MG63 (cell line): ENCODE results near the gene P4HA2. TPM values are rescaled to one million over a fixed set of nuclear protein-coding genes. Genes with fewer than 3 reads are reported as not detected.

Experiments used
- DNase-seq: peaks from one replicate; pipeline ENCODE4 v3.0.0-alpha.2; 2020
- H3K27me3 ChIP-seq: fragments of 250-450 bp; sonication (Bioruptor Pico); 2 replicates; pipeline ENCODE4 v1.5.1; 2020; ENCODE audit warnings: mild to moderate bottlenecking, moderate library complexity
- H3K36me3 ChIP-seq: fragments of 250-450 bp; sonication (Bioruptor Pico); 2 replicates; pipeline ENCODE4 v1.5.1; 2020; ENCODE audit warnings: mild to moderate bottlenecking, moderate library complexity
- H3K4me3 ChIP-seq: fragments of 250-450 bp; sonication (Bioruptor Pico); 2 replicates; pipeline ENCODE4 v1.5.1; 2020; ENCODE audit warnings: mild to moderate bottlenecking, moderate library complexity
- H3K9me3 ChIP-seq: fragments of 250-450 bp; sonication (Bioruptor Pico); 2 replicates; pipeline ENCODE4 v1.5.1; 2020; ENCODE audit warnings: mild to moderate bottlenecking, moderate library complexity
- total RNA-seq: library from RNA; depleted of rRNA; stranded (reverse); fragments of >200 nt; shearing (Covaris generic); gene quantifications from 2 replicates; pipeline ENCODE4 v1.2.3, GENCODE V29; 2014; ENCODE audit warnings: low replicate concordance; rRNA removed

The P4HA2 gene
- total RNA-seq = 71.0 and 96.8 TPM in 2 replicates

DNA sequence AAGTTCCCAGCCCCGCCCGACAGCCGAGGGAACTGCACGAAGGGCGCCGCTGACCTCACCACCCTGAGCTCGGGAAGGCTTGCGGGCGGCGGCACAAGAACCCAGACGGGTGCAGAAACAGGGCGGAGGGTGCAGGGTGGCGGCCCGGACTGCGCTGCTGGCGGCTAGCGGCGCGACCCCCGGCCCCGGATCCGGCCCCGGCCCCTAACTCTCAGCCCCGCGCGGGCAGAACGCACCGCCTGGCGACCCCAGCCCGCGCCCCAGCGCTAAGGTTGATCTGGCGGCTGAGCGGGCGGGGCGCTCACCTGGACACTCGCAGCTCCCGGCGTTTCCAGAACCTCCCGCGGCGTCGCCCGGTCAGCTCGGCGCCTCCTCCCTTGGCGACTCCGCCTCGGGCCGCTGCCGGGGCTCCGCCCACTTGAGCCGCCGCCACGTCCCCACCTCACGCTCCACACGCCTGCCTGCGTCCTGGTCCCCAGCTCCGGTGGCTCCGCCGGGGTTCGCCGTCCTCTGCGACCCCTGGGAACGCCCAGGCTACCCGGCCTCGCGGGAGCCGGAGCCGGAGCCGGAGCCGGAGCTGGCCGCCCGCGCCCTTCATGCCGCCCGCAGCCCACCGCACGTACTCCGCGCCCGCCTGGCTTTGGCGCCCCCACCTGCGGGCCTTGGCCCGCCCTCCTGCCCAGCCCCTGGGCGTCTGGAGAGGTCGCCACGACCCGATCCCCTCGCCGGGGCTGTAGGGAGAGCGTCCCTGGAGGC lies at the start of gene P4HA2:
P4HA2 (minus strand) TSS at position 369 of the 756 bp plus-strand sequence. CDS start 9,227 bp downstream, outside the sequence.
- Histone ChIP-seq H3K4me3 (peak within 1 kb of the TSS; percentile 55), H3K27me3 (no peaks in the 10 kb centered on the region), H3K9me3 (no peaks in the 10 kb centered on the region), H3K36me3 (no peaks in the 10 kb centered on the region)
- peak; percentile 90 for DNase-seq

DNA sequence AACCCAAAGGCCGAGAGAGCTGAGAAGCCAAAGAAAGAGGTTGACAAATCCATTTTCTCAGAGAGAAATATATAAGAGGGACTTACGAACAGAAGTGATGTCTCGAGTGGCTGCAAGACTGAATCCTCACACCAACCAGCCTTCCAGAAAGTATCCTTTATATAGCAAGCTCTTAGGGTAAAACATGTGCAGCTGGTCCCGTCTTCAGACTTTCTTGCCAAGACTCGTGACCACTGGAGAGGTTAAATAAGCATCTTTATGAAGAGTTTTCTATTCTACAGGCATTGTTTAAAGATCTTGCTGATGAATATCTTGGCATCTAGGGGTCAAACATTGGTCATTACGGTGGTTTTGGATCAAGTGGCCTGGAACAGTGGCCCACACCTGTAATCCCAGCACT lies 49.6 kb upstream of the P4HA2 start:
- peaks cover 16% of the 10 kb centered on the region for H3K36me3 ChIP-seq
- DNase-seq = no peak
- no peaks in the 10 kb centered on the region for H3K9me3 ChIP-seq
- H3K27me3 ChIP-seq = no peaks in the 10 kb centered on the region
- H3K4me3 ChIP-seq = no peak overlapping the region

DNA sequence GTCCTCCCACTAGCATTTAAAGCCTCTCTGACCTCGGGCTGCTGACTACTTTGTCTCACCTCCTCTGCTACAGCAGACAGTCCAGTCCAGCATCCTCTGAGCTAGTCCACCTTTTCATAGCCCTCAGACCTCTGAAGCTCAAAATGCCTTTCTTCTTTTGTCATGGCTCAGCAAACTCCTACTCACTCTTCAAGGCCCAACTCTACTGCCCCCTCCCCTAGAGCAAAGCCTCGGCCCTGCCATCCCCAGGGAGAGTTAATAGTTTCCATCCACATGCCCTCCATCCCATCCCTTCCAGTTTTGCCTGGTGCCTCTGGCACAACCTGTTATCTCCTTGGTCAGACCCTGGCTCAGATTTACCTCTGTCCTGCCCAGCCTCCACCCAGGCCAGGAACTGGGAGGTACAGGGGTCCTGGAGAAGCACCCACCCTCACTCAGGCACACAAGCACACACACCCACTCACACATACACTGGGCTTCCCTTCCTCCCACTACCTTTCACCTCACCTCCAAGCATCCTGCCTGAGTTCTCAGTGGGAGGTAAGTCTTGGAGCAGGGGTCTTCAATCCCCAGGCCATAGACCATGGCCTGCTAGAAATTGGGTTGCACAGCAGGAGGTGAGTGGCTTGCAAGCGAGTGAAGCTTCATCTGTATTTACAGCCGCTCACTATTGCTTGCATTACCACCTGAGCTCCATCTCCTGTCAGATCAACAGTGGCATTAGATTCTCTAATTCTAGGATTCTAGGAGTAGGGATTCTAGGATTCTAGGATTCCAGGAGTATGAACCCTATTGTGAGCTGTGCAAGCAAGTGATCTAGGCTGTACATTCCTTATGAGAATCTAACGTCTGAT lies 47.9 kb upstream of the P4HA2 start:
- no peaks in the 10 kb centered on the region for H3K27me3 ChIP-seq
- no peak for DNase-seq
- no peaks in the 10 kb centered on the region for H3K9me3 ChIP-seq
- no peak overlapping the region for H3K4me3 ChIP-seq
- peaks cover 26% of the 10 kb centered on the region for H3K36me3 ChIP-seq

DNA sequence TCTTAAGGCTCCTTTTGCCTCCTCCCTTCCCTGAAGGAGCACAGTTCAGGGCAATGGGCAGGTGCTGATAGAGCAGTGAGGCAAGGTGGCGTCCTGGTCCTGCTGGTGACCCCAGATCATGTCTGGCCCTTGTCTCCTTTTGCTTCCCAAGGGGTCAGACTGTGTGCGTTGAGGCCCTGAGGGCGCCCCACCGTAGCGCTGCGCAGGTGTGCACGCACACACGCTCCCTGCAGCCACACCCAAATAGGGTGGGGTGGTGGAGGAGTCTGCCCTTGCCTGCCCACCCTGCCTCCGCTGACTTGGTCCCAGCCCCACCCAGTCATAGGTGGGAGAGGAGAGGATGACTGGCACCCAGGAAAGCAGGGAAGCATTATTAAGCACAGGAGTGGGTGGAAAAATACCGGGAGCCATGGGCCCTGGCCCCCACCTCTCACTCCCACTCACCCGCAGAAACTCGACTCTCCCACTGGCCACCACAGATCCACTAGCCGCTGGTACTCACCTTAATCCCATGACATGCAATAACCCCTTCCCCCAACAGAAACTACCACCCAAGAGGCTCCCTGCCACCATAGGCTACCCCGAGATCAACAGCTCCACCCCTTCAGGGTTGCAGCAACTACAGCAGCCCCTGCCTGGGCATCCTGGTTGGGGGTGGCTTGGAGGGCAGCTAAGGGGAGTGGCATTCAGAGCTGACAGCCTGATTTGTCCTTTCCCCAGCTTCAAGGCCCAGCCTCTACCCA lies 46.6 kb upstream of the P4HA2 start:
- H3K36me3 ChIP-seq = peaks cover 33% of the 10 kb centered on the region
- H3K27me3 ChIP-seq = no peaks in the 10 kb centered on the region
- H3K4me3 ChIP-seq = no peak overlapping the region
- no peaks in the 10 kb centered on the region for H3K9me3 ChIP-seq
- DNase-seq = no peak

DNA sequence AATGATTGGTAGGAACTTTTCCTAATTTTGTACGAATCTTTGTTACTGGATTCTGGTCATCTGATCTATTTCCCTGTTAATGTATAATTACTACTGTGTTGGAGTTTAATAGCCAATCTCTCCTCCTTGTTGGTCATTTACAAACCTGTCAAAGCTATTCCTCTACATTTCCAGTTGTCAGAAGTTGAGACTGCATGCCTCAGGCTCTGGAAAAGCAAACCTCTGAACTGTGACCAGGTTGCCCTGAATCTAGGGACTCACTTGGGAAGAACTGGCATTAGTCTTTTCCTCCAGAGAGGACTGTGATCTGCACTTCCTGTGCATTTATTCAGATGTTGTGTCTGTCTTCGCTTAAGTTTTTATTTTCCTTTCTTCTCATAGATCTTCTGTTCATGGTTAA lies 46.0 kb upstream of the P4HA2 start:
- Histone ChIP-seq H3K4me3 (no peak overlapping the region), H3K9me3 (no peaks in the 10 kb centered on the region), H3K36me3 (peaks cover 37% of the 10 kb centered on the region), H3K27me3 (no peaks in the 10 kb centered on the region)
- no peak for DNase-seq

DNA sequence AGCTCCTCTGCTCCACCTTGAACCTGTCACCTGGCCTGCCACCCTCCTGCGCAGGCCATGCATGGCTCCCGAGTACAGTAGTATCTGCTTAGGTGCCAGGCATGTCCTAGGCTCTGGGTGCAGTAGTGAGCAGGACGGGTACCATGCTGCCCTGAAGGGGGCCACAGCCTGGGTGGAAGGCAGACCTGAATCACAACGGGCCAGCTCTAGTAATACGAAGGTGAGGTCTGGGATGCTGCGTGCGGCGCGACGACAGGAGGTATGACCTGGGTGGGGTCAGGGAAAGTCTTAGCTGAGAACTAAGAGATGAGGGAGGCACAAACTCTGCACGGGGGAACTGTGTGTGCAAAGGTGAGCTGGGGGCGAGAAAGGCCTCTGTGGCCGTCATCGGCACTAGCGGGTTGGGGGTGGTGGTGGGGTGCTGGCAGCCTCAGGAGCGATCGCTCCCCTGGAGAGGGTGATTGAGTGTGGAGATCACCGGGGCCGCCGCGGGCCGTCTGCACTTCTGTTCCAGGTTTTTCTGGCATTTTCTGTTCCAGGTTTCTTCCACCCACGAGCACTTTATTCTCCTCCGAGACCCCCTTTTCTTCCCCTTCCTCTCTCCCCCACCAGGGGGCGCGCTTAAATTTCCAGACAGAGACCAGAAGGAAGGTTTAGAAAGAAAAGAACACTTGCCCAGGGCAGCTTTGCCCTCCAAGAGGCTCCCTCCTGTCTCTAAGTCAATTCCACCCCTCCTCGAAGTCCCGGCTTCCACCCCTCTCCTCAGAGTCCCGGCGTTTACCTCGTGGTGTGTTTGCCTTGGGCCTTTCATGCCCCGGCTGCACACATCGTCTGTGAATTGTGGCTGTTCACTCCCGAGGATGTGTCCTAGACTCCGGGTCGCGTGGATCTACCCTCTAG lies 44.9 kb upstream of the P4HA2 start:
- H3K27me3 ChIP-seq = no peaks in the 10 kb centered on the region
- no peaks in the 10 kb centered on the region for H3K9me3 ChIP-seq

DNA sequence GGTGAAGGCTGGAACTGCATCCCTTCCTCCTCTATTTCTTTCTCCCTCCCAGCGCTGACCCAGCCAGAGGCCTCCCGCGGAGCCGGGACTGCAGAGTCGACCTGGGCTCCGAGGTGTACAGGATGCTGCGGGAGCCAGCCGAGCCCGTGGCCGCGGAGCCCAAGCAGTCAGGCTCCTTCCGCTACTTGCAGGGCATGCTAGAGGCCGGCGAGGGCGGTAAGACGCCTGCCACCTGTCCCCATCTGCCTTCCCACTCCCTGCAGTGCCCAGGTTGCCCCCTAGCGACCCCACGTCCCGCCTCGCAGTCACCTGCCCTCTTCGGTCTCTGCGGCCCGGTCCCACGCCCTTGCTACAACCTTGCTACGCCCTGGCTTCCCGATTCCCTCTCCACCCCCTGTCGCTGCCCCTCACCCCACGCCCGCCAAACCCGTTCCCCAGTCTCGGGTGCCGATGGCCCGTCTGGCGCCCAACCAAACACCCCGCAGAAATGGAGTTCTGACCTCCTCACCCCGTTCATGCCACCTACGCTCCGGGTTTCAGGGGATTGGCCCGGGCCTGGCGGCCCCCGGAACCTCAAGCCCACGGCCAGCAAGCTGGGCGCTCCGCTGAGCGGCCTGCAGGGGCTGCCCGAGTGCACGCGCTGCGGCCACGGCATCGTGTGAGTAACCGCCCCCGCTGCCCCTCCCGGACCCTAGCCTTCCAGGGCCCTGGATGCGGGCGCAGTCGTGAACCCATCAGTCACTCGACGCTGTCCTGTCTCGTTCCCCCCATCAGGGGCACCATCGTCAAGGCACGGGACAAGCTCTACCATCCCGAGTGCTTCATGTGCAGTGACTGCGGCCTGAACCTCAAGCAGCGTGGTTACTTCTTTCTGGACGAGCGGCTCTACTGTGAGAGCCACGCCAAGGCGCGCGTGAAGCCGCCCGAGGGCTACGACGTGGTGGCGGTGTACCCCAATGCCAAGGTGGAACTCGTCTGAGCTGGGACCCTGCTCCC lies 43.9 kb upstream of the P4HA2 start:
- Histone ChIP-seq H3K9me3 (no peaks in the 10 kb centered on the region), H3K4me3 (no peak overlapping the region), H3K27me3 (no peaks in the 10 kb centered on the region), H3K36me3 (peaks cover 58% of the 10 kb centered on the region)
- no peak for DNase-seq

More for the DNA sequence above, 44.9 kb upstream of the P4HA2 start:
- H3K36me3 ChIP-seq = peaks cover 48% of the 10 kb centered on the region
- H3K4me3 ChIP-seq = no peak overlapping the region
- DNase-seq = no peak

DNA sequence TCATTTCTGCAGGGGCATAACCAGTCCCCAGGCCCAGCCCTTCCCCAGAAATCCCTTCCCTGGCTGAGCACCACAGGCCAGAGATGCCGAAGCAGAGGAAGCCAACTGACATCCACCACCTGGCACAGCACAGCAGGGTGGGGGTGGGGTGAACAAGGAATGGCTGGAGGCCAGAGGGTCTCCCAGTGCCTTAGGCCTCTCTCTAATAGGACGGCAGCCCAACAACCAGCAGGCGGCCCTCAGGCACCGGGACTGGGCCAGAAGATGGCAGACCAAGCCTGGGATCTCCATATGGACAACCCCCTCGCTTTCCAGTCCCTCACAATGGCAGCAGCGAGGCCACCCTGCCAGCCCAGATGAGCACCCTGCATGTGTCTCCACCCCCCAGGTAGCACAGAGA lies 43.1 kb upstream of the P4HA2 start:
- H3K27me3 ChIP-seq = no peaks in the 10 kb centered on the region
- no peak overlapping the region for H3K4me3 ChIP-seq
- no peaks in the 10 kb centered on the region for H3K9me3 ChIP-seq
- no peak for DNase-seq
- H3K36me3 ChIP-seq = peaks cover 65% of the 10 kb centered on the region

DNA sequence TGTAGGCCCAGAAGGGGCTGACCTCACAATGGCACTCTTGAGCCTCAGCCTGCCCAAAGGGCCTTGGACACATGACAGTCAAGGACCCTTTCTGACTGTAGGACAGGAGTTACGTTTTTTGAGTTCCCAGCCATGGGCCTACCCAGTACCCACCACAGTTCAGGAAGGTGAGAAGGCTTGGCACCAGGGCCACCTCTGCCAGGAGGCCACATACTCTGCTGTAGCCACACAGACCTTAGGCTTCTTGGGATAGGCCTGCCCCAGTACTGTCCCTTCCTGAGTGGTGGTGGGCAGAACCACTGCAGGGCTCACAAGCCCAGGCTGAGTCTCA lies 42.6 kb upstream of the P4HA2 start:
- Histone ChIP-seq H3K36me3 (peaks cover 68% of the 10 kb centered on the region), H3K9me3 (no peaks in the 10 kb centered on the region), H3K4me3 (no peak overlapping the region), H3K27me3 (no peaks in the 10 kb centered on the region)
- no peak for DNase-seq

DNA sequence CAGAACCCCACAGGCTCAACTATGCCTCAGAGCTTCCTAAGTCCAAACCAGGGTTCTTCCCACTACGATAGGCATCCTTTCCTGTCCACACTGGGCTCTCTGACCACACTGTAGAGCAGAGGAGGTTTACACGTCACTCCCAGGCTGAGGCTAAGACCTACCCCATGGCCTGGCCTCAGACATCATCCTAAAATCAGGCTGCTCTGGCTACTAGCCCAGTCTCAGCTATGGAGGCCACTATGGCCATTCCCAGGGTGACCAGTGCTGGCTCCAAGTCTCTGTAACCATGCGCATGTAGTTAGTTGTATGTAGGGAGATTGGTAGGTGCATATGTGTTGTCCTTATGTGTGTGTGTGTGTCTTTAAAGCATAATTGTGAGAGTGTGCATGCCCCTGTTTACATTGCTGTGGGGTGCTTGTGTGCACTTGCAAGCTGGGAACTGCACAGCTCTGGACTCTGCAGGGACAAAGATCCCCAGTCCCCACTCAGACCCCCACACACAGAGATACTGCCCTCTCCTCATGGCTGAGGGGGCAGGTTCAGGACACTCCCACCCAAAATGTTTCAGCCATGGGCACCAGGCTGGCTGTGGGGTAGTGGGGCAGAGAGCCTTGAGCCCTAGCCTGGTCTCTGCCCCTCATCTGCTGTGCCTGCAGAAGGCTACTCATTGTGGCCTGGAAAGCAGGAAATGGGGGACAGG lies 42.1 kb upstream of the P4HA2 start:
- H3K36me3 ChIP-seq = peaks cover 73% of the 10 kb centered on the region
- H3K27me3 ChIP-seq = no peaks in the 10 kb centered on the region
- DNase-seq = no peak
- no peak overlapping the region for H3K4me3 ChIP-seq
- no peaks in the 10 kb centered on the region for H3K9me3 ChIP-seq

DNA sequence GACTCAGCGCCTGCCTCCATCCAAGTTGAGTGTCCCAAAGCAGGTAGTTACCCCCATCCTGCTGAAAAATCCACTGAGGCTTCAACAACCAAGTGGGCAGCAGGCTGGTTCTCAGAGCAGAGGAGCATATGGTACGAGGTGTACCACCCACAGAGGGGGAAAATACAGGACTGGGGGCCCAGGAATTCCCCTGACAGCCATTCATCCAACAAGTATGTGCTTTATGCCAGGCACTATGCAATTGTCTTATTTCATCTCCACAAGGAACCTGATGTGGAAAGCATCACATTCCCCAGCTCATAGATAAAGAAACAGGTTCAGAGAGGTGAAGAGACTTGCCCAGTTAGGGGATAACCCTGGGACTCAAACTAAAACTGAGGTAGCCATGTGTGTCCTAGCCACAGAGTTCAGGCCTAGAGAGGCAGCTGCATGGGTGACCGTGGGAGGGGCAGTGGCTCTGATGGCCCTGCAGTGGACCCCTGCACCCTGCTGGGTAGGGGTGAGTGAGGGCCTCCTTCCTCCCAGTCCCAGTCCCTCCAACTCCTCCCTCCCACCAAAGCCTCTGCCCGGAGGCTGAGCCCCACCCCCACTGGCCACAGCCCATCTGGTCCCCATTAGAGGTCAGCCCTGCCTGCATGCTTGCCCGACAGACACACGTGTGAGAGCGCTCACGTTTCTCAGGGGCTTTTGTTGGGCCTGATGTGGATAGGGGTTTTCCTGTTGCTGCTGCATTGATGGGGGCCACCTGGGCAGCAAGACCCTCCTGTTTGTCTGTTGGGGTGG lies 41.3 kb upstream of the P4HA2 start:
- Histone ChIP-seq H3K27me3 (no peaks in the 10 kb centered on the region), H3K9me3 (no peaks in the 10 kb centered on the region), H3K4me3 (no peak overlapping the region), H3K36me3 (peaks cover 74% of the 10 kb centered on the region)
- no peak for DNase-seq

DNA sequence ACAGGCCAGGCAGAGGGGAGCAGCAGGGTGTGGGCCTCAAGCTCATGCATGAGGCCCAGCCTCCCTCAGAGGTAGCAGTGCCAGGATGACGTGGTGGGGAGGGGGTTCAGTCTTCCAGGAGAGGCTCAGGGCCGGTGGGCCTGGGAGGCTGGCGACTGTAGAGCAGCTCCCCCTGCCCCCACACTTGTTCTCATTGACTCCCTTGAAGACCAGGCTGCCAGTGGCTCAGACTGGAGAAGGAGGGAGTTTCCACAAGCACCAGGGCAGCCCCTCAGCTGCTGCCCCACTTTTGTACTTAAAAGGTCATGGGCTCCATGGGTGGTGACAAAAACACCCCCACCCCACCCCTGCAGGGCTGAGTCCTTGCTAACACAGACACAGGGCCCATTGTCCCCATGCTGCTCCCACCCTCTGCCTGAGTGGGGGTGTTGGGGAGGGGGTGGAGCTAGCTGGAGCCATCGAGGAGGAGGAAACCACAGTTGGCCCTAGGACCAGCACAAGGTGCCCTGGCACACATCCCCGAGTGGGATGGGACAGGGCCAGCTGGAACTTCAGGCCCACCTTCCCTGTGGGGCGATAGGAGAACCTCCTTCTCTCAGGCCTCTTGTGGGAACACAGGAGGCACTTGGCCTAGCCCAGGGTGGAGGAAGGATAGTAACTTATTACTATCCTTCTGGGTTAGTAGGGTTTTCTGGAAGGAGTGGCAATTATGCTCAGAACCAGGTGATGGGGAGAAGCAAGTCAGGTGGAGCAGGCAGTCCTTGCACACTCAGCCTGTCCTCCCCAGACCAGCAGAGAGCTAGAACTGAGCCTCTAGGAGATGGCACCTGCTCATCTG lies 40.5 kb upstream of the P4HA2 start:
- H3K27me3 ChIP-seq = no peaks in the 10 kb centered on the region
- no peak overlapping the region for H3K4me3 ChIP-seq
- H3K36me3 ChIP-seq = peaks cover 67% of the 10 kb centered on the region
- H3K9me3 ChIP-seq = no peaks in the 10 kb centered on the region
- no peak for DNase-seq

DNA sequence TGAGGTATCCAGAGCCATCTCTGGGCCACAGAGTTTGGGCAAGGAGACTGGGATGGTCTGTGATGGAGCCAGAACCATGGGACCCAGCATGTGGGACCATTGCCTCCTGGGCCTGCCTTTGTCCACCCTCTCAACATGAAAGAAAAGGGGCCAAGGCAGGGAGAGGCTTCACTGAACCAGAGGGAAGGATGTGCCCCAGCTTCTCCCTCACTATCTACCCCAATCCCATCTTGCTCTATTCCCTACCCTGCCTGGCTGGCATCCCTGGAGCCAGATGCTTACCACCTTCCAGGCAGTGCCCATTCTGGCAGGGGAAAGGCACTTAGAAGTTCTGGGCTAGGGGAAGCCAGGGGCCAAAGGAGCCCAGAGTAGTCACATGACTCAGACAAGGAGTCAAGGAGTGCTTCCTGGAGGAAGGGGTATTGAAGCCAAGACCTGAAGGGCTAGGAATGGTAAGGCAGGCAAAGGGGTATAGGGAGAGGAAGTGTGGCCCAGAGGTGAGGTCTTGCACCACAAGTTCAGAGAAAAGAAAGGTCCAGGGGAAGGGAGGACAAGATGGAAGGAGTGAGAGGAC lies 39.6 kb upstream of the P4HA2 start:
- peaks cover 70% of the 10 kb centered on the region for H3K36me3 ChIP-seq
- no peak for DNase-seq

More for the DNA sequence above, 39.6 kb upstream of the P4HA2 start:
- Histone ChIP-seq H3K27me3 (no peaks in the 10 kb centered on the region), H3K4me3 (no peak overlapping the region), H3K9me3 (no peaks in the 10 kb centered on the region)
